Fibroblast of skin of abdomen (primary cell): ENCODE data around the gene TBL1X.
"Not testable (repeated sequence)": the region's sequence is repeated elsewhere in the genome, so short reads cannot be mapped to it uniquely, and the experiment has no call there.

ENCODE experiments used
- DNase-seq: peaks from one replicate; pipeline ENCODE4 v3.0.0-alpha.2; 2013

TBL1X gene

DNA sequence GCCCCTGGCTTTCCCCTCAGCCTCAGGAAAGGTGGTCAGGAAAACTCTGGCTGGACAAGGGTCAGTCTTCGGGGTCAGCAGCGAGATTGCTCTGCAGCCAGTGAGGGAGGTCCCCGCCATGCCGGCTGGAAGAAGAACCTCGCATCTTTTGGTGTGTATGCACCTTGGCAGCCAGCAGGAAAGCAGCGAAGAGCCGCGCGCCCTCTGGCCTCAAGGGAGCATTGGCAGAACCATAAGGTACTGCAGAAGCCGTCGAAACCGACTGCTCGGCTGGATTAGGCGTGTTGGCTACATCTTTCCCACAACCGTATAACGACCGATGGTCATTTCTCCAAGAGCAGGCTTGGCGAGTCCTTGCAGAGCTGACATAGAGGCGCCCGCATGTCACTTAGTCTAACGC, 252.5 kb downstream of the TBL1X start:
- DNase-seq, result no peak

DNA sequence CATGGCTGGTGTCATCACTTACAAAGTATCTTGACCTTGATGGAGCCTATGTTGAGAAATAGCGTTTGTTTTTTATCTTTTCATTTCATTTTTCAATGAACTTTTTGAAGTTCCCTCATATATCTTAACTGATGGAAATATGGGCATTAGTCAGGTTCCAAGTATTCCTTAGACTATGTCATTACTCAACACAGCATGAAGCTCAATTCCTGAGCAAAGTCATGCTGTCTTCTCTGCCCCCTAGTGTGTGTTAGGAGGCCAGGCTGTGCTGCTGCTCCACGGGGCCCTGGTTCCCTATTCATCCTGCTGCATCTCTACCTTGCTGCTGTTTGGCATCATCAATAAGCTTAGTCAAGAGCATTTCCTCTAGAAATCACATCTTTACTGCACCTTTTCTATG, 259.9 kb downstream of the TBL1X start:
- DNase-seq, result peak; percentile 17

- DNase-seq, result no peak
These were observed 263.4 kb downstream of the TBL1X start for GRCh38 chrX:9728261-9728660.

- peak; percentile 4 for DNase-seq
These were observed 264.5 kb downstream of the TBL1X start for GRCh38 chrX:9729171-9729885.

DNA sequence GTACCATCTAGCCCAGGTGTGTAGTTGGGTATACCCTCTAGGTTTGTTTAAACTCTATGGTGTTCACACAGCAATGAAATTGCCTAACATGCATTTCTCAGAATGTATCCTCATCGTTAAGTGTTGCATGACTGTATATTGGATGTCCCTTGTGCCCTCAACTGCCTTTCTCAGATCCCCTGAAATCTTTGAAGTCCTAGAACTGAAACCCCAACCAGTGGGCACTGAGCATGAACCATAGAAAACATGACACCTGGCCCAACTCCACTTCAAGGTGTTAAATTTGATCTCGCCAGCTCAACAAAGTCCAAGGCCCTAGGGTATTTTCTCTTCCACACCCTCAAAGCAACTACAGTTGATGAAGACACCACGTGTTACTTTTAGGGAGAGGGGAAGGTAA, 265.2 kb downstream of the TBL1X start:
- DNase-seq, result no peak

DNA sequence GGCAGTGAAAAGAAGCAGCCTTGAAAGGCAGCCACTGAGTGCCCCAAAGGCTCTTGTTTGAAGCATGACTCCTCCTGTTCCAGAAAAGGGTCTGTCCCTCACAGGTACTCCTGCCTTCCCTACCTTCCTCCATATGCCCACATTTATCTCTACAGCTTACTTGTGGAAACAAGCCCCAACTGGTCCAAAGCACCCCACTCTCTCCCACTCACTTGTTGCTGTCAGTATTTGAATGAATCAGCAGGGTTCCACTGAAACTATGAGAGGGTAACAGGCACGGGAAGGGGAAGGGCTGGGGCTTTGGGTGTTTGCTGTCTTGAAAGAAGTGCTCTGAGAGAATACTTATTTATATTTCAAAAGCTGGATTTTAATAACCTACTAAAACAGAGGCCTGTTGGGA, 265.9 kb downstream of the TBL1X start:
- no peak for DNase-seq

GRCh38 chrX:9737363-9737762, 272.5 kb downstream of the TBL1X start:
- DNase-seq, result no peak

- no peak for DNase-seq
These were observed 273.3 kb downstream of the TBL1X start for GRCh38 chrX:9738151-9738550.

- DNase-seq, result no peak
These were observed 274.3 kb downstream of the TBL1X start for GRCh38 chrX:9739130-9739529.

- DNase-seq, result peak; percentile 13
These were observed 280.7 kb downstream of the TBL1X start for GRCh38 chrX:9745417-9746115.

DNA sequence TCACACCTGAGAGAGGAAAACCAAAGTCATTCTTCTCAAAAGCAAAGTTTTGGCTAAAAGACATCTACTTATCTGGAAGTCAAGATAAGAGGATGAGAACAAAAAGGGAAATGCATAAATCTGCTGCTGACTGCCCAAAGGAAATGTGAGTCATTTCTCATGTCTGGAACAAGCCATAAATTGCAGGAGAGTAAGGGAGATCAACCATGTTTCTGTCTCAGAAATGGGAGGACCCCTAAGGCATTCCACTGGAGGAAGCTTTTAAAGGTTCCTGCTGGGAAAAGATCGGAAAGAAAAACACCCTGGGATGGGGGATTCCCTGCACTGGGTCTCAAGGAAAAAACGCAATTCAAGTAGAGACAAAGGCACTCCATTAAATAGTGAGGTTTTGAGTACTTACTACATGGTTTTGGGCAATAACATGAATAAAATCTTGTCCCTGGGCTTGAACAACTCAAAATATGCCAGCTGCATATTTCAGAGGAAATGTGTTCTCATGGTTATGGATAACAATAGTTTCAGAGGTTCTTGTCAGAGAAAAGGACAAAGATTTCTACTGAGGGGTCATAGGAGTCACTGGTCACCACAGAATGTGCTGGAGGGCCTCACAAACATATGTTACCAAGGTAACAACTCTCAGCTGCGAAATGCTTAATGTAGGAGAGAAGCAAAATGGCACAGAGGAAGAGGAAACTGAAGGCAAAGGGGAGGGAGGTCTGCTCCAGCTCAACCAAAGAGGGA, 281.5 kb downstream of the TBL1X start:
- DNase-seq, result peak; percentile 67

- no peak for DNase-seq
These were observed 282.8 kb downstream of the TBL1X start for GRCh38 chrX:9747644-9748043.

DNA sequence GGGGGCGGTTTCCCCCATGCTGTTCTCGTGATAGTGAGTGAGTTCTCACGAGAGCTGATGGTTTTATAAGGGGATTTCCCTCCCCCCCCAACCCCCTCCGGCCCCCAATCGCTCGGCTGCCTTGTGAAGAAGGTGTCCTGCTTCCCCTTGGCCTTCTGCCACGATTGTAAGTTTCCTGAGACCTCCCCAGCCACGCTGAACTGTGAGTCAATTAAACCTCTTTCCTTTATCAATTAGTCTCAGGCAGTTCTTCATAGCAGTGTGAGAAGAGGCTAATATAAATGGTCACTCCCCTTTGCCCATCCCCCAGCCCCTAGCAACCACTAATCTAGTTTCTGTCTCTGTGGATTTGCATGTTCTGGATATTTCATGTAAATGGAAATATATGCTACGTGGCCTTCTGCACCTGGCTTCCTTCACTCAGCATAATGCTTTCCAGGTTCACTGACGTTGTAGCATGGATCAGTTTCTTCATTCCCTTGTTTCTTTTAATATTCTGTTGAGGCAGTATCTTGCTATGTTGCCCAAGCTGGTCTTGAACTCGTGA, 284.4 kb downstream of the TBL1X start:
- no peak for DNase-seq

- DNase-seq, result no peak
These were observed 292.5 kb downstream of the TBL1X start for GRCh38 chrX:9757366-9757765.

- no peak for DNase-seq
These were observed 293.3 kb downstream of the TBL1X start for GRCh38 chrX:9758021-9758638.

GRCh38 chrX:9759337-9759736, 294.5 kb downstream of the TBL1X start:
- DNase-seq, result no peak

DNA sequence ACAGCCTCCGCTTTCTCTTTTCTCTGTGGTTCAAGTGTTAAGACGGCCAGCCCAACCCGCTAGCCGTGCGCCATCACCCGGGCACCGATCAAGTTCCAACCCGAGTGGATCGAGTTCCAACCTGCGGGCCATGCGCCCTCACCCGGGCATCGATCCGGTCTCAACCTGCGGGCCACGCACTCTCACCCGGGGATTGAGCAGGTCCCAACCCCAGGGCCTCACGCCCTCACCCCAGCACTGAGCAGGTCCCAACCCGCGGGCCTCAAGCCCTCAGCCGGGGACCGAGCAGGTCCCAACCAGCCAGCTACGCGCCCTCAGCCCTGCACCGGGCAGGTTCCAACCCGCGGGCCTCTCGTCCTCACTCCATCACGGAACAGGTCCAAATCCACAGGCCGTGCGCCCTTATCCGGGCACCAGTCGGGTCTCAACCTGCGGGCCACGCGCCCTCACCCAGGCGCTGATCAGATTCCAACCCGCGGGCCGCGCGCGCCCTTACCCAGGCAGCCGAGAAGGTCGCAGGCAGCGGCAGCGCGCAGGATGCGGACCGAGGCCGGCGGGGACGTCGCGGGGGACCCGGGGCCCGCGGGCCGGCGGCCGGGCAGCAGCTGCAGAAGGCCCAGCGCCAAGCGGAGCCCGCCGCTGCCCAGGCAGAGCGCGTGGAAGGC, 300.3 kb downstream of the TBL1X start:
- no peak for DNase-seq

GRCh38 chrX:9765737-9766097, 300.9 kb downstream of the TBL1X start, which contains the start of gene GPR143:
Gene GPR143, minus strand, starts transcription at chrX:9765847. Its CDS starts 30 bp downstream, at chrX:9765817.
- no peak for DNase-seq

DNA sequence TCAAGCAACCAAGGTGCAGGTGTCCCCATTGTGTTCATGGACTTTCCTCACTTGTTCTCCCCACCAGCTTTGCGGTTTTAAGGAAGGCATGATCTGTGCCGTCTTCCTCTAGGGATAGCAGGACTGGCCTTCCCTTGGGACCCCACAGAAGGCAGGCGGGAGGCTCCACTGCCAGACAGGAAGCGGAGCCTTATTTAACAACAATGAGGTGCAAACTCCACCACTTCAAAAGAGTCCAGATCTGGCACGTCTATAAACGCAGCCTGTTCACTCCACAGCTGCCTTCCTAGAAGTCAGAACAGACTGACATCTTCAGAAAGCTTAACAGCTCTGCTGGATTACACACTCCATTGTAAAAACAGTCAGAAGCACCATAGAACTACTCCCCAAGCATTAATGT, 302.5 kb downstream of the TBL1X start:
- DNase-seq, result no peak

- DNase-seq, result not testable (repeated sequence)
These were observed 303.5 kb downstream of the TBL1X start for GRCh38 chrX:9768321-9768839.

GRCh38 chrX:9770319-9770718, 305.5 kb downstream of the TBL1X start:
- no peak for DNase-seq

DNA sequence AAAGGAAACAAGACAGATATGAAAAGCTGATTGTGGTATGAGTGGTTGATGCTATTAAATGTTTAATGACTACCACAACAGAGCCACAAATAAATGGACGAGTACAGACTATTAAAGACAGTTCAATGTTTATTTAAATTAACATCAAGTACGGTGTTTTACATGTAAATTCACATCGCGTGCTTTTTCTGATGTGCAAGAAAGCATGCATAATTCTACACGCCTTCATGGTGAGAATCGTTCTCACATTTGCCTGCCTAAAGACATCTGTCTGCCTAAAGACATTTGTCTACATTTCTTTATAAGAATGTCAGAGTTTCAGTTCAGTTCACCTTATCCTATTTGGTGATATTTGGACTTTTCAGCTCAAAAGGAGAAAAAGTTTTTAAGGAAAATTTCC, 308.1 kb downstream of the TBL1X start:
- no peak for DNase-seq
